ENCODE results near the gene ACTG1. TPM values are rescaled to one million over a fixed set of nuclear protein-coding genes. Genes with fewer than 3 reads are reported as not detected.

The ACTG1 gene
- total and polyA plus RNA-seq, 9 of the 15 experiments (the other 6 are each of a cell fraction or from before 2014, with no cell fraction given) = 224 to 1,775 (median 568) TPM

- TF ChIP-seq ARID4B (CRISPR knock-in tag; IDR thresholded peaks at IDR 0.05) = 0 out of 2 replicates have a peak, but pooled peaks have one; percentile 45
- no peak for TF ChIP-seq ARID1B (IDR thresholded peaks at IDR 0.05)
- TF ChIP-seq ZBTB7A (IDR thresholded peaks at IDR 0.05; ENCODE audit: borderline replicate concordance, control insufficient read depth, low read depth, low read length) = peak; percentile 72
- no peak for TF ChIP-seq RBM25 (IDR thresholded peaks at IDR 0.05; ENCODE audit: low read depth, low read length, severe bottlenecking)
- TF ChIP-seq NKRF (IDR thresholded peaks at IDR 0.05; ENCODE audit: borderline replicate concordance) = no peak
- TF ChIP-seq NR4A1 (CRISPR knock-in tag; IDR thresholded peaks at IDR 0.05) = no peak
- TF ChIP-seq NR4A1 (tag; IDR thresholded peaks at IDR 0.05) = no peak
- TF ChIP-seq, protein P1, sequence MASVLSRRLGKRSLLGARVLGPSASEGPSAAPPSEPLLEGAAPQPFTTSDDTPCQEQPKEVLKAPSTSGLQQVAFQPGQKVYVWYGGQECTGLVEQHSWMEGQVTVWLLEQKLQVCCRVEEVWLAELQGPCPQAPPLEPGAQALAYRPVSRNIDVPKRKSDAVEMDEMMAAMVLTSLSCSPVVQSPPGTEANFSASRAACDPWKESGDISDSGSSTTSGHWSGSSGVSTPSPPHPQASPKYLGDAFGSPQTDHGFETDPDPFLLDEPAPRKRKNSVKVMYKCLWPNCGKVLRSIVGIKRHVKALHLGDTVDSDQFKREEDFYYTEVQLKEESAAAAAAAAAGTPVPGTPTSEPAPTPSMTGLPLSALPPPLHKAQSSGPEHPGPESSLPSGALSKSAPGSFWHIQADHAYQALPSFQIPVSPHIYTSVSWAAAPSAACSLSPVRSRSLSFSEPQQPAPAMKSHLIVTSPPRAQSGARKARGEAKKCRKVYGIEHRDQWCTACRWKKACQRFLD (CRISPR knock-in tag; IDR thresholded peaks at IDR 0.05) = peak; percentile 19; the same call in 1 of the 2 replicates
- TF ChIP-seq, protein P2, sequence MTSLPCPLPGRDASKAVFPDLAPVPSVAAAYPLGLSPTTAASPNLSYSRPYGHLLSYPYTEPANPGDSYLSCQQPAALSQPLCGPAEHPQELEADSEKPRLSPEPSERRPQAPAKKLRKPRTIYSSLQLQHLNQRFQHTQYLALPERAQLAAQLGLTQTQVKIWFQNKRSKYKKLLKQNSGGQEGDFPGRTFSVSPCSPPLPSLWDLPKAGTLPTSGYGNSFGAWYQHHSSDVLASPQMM (CRISPR knock-in tag; IDR thresholded peaks at IDR 0.05) = no peak
- no peak for TF ChIP-seq SMARCA5 (IDR thresholded peaks at IDR 0.05)
- 0 out of 2 replicates have a peak, but pooled peaks have one; percentile 6 for TF ChIP-seq CBX1 (IDR thresholded peaks at IDR 0.05; ENCODE audit: low read depth)
- TF ChIP-seq BRD9 (IDR thresholded peaks at IDR 0.05; ENCODE audit: low read depth, partially characterized antibody) = no peak
- no peak for TF ChIP-seq RBM14 (IDR thresholded peaks at IDR 0.05; ENCODE audit: borderline replicate concordance, insufficient read depth, low read depth, low read length)
- 0 out of 2 replicates have a peak, but pooled peaks have one; percentile 28 for TF ChIP-seq SAFB (IDR thresholded peaks at IDR 0.05; ENCODE audit: borderline replicate concordance, low read depth, low read length)
- no peak for TF ChIP-seq ELF2 (CRISPR knock-in tag; IDR thresholded peaks at IDR 0.05)
- 0 out of 4 replicates have a peak, but pooled peaks of 1 of the 2 experiments have one; percentile 12 for TF ChIP-seq FOXA3 (CRISPR knock-in tag; conservative IDR thresholded peaks at IDR 0.05 in 1 of 2, IDR thresholded peaks at IDR 0.05 in 1 of 2)
- no peak for TF ChIP-seq SMAD1 (IDR thresholded peaks at IDR 0.05; ENCODE audit: low read depth, low read length, partially characterized antibody)
- peak; percentile 45 for TF ChIP-seq HMGN3 (IDR thresholded peaks at IDR 0.05; ENCODE audit: borderline replicate concordance, extremely low read depth, insufficient read length, low read depth, low read length)
- no peak for TF ChIP-seq E2F3 (CRISPR knock-in tag; IDR thresholded peaks at IDR 0.05)
Measured at GRCh38 chr17:81513753-81514488, 1.3 kb upstream of the ACTG1 start (continued).

Measured in K562 (cell line).